ENCODE measurements around the gene VEZF1.

- TF ChIP-seq POLR2A (IDR thresholded peaks at IDR 0.05; ENCODE audit: low read depth, low read length) = peak; percentile 91
- TF ChIP-seq POU2F2 (IDR thresholded peaks at IDR 0.05; ENCODE audit: low read depth, low read length) = peak; percentile 76
- peak; percentile 93 for TF ChIP-seq POLR2AphosphoS5 (IDR thresholded peaks at IDR 0.05; ENCODE audit: low read depth, low read length)
- peak; percentile 80; the same call in 1 of the 2 replicates for TF ChIP-seq TAF1 (IDR thresholded peaks at IDR 0.05; ENCODE audit: low read depth, low read length)
- no peak for TF ChIP-seq PAX5 (IDR thresholded peaks at IDR 0.05; ENCODE audit: insufficient read depth, low read length, severe bottlenecking)
Measured at GRCh38 chr17:57988301-57989250, 522 bp upstream of the VEZF1 start.

Measured in GM12891 (cell line).